Measurements from ENCODE around the gene NFATC4.

NFATC4 gene

GRCh38 chr14:24422261-24422660, 54.3 kb downstream of the NFATC4 start:
- TF ChIP-seq, protein P1, sequence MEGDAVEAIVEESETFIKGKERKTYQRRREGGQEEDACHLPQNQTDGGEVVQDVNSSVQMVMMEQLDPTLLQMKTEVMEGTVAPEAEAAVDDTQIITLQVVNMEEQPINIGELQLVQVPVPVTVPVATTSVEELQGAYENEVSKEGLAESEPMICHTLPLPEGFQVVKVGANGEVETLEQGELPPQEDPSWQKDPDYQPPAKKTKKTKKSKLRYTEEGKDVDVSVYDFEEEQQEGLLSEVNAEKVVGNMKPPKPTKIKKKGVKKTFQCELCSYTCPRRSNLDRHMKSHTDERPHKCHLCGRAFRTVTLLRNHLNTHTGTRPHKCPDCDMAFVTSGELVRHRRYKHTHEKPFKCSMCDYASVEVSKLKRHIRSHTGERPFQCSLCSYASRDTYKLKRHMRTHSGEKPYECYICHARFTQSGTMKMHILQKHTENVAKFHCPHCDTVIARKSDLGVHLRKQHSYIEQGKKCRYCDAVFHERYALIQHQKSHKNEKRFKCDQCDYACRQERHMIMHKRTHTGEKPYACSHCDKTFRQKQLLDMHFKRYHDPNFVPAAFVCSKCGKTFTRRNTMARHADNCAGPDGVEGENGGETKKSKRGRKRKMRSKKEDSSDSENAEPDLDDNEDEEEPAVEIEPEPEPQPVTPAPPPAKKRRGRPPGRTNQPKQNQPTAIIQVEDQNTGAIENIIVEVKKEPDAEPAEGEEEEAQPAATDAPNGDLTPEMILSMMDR (IDR thresholded peaks at IDR 0.05; ENCODE audit: low read depth, low read length) = no peak
- no peaks in the 10 kb centered on the region for H3K36me3 ChIP-seq
- no peak overlapping the region for H3K4me3 ChIP-seq (ENCODE audit: low read depth, low read length)
- H3K9me3 ChIP-seq (ENCODE audit: severe bottlenecking) = no peaks in the 10 kb centered on the region
- H3K27ac ChIP-seq = no peak overlapping the region
- no peaks in the 10 kb centered on the region for H3K27me3 ChIP-seq (ENCODE audit: insufficient read depth, low read depth, severe bottlenecking)
- DNase-seq = no peak

GRCh38 chr14:24422694-24423601, 55.0 kb downstream of the NFATC4 start:
- H3K4me3 ChIP-seq (ENCODE audit: low read depth, low read length) = no peak overlapping the region

GRCh38 chr14:24425704-24426103, 57.7 kb downstream of the NFATC4 start:
- Histone ChIP-seq H3K27ac (no peak overlapping the region), H3K36me3 (no peaks in the 10 kb centered on the region), H3K27me3 (ENCODE audit: insufficient read depth, low read depth, severe bottlenecking) (no peaks in the 10 kb centered on the region), H3K9me3 (ENCODE audit: severe bottlenecking) (no peaks in the 10 kb centered on the region), H3K4me3 (ENCODE audit: low read depth, low read length) (no peak overlapping the region)
- no peak for DNase-seq
- TF ChIP-seq, protein P1 (IDR thresholded peaks at IDR 0.05; ENCODE audit: low read depth, low read length) = no peak

More at GRCh38 chr14:24422694-24423601, 55.0 kb downstream of the NFATC4 start:
- H3K9me3 ChIP-seq (ENCODE audit: severe bottlenecking) = no peaks in the 10 kb centered on the region
- DNase-seq = no peak
- TF ChIP-seq, protein P1 (IDR thresholded peaks at IDR 0.05; ENCODE audit: low read depth, low read length) = no peak
- no peaks in the 10 kb centered on the region for H3K36me3 ChIP-seq
- no peak overlapping the region for H3K27ac ChIP-seq
- H3K27me3 ChIP-seq (ENCODE audit: insufficient read depth, low read depth, severe bottlenecking) = no peaks in the 10 kb centered on the region

DNA sequence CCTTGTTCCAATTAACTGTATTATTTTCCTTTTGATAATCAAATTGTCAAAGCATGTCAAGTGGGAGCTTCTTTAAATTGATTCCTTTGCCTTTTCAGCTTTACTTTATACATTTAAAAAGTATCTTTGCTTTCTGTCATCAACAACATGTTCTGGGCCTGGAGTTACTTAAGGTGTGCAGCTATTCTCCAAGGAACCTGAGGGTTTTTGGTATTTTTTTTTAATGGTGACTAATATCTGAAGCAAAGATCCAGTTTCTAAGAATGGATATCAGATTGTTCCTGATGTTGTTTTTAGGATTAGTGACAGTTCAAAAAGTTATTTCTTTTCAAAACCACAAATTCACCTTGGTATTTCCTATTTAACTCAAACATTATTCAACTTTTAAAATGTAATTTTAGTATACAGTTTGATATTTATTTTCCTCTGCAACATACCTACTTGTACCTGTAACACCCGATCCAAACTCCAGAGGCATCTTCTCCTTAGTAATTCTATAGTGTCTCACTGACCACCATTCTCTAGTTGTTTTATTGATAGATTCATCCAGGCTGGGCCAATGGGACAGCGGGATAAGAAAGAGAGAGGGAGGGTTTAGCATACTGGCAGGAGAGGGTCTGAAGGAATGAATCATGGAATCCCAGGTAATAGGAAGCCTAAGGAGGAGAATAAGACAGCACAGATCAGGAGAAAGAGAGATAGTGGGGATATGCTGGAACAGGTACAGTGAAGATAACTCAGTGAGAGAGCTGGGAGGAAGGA, 58.3 kb downstream of the NFATC4 start:
- Histone ChIP-seq H3K4me3 (ENCODE audit: low read depth, low read length) (no peak overlapping the region), H3K9me3 (ENCODE audit: severe bottlenecking) (no peaks in the 10 kb centered on the region), H3K27ac (no peak overlapping the region), H3K27me3 (ENCODE audit: insufficient read depth, low read depth, severe bottlenecking) (no peaks in the 10 kb centered on the region), H3K36me3 (peaks cover 4% of the 10 kb centered on the region)
- DNase-seq = no peak
- TF ChIP-seq, protein P1 (IDR thresholded peaks at IDR 0.05; ENCODE audit: low read depth, low read length) = no peak

DNA sequence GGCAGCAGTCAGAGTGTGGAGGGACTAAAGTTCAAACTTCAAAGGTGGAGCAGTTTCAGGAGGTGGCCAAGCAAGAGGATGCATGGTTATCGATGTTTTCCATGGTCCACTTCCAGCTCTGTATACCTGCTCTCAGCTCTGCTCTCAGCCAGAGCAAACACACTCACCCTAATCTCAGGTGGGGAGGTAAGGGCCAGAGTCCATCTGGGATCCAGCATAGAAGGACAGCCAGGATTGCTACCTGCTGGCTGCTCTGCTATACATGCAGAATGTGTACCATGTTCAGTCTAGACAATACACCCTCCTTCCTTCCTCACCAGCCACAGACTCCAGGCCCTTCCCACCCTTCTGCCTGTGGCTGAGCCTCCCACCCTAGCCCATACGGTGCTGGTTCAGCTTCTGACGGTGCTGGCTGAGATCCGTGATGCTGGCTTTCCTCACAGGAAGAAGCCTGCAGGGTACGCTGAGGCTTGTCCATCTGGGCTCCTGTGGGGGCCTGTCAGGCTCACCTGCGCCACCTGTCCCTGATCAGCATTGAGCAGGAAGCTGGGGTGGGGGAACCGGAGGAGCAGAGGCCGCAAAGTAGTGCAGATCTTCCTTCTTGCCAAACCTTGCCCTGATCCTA, 59.0 kb downstream of the NFATC4 start:
- Histone ChIP-seq H3K36me3 (peaks cover 8% of the 10 kb centered on the region), H3K27ac (0 out of 2 replicates have a peak overlapping the region, but pooled peaks have one; percentile 16), H3K9me3 (ENCODE audit: severe bottlenecking) (no peaks in the 10 kb centered on the region), H3K4me3 (ENCODE audit: low read depth, low read length) (no peak overlapping the region), H3K27me3 (ENCODE audit: insufficient read depth, low read depth, severe bottlenecking) (no peaks in the 10 kb centered on the region)
- TF ChIP-seq, protein P1 (IDR thresholded peaks at IDR 0.05; ENCODE audit: low read depth, low read length) = peak; percentile 30; the same call in 1 of the 2 replicates
- DNase-seq = peak; percentile 66
